Measurements from ENCODE around the gene CCDC78. TPM values are rescaled to one million over a fixed set of nuclear protein-coding genes. Genes with fewer than 3 reads are reported as not detected.

CCDC78 gene
- total and polyA plus RNA-seq, 2 experiments from 2014 or later: 10.5 to 12.6 TPM

DNA sequence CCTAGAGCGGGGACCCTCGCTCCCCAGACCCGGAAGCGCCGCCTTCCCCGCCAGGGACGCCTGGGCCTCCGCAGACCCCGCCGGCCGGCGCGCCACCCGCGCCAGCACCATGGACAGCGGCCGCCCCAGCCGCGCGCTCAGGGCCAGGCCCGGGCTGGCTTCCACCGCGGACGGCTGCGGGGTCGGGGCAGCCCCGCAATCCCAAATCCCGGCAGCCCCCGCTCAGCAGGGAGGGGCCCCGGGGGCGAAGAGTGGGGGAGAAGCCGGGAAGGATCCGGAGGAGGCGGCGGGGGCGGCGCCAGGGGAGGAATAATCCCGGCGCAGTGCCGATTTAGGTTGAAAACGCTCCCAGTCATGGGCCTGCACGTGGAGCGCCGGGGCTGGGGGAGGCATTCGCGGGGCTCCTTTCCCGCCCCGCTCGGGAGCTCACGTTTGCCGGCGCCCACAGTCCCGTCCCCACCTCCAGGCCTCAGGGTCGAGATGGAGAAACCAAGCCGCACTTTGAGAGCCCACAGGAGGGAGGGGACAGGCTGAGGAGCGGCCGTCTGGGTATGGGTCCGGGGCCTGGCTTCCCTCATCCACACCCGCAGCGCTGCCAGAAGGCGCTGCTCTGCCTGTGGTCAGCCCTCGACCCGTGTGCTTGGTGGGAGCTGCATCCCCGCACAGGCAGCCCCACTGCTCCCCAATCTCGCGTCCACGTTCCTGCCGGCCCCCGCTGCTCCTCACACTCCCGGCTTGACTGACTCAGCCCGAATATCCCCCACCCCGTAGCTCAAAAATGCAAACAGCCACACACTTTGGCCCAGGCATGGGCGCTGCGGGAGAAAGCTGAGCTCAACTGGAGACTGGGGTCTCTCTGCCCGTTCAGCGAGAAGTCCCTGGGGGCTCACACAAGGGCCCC, 25.3 kb downstream of the CCDC78 start (continued):
- TF ChIP-seq, protein P1, sequence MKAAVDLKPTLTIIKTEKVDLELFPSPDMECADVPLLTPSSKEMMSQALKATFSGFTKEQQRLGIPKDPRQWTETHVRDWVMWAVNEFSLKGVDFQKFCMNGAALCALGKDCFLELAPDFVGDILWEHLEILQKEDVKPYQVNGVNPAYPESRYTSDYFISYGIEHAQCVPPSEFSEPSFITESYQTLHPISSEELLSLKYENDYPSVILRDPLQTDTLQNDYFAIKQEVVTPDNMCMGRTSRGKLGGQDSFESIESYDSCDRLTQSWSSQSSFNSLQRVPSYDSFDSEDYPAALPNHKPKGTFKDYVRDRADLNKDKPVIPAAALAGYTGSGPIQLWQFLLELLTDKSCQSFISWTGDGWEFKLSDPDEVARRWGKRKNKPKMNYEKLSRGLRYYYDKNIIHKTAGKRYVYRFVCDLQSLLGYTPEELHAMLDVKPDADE (IDR thresholded peaks at IDR 0.05): no peak
- TF ChIP-seq STAT1 (IDR thresholded peaks at IDR 0.05; ENCODE audit: unreplicated experiment) (no peak), EZH2 (IDR thresholded peaks at IDR 0.05; ENCODE audit: low read depth, unreplicated experiment) (peak; percentile 39)

DNA sequence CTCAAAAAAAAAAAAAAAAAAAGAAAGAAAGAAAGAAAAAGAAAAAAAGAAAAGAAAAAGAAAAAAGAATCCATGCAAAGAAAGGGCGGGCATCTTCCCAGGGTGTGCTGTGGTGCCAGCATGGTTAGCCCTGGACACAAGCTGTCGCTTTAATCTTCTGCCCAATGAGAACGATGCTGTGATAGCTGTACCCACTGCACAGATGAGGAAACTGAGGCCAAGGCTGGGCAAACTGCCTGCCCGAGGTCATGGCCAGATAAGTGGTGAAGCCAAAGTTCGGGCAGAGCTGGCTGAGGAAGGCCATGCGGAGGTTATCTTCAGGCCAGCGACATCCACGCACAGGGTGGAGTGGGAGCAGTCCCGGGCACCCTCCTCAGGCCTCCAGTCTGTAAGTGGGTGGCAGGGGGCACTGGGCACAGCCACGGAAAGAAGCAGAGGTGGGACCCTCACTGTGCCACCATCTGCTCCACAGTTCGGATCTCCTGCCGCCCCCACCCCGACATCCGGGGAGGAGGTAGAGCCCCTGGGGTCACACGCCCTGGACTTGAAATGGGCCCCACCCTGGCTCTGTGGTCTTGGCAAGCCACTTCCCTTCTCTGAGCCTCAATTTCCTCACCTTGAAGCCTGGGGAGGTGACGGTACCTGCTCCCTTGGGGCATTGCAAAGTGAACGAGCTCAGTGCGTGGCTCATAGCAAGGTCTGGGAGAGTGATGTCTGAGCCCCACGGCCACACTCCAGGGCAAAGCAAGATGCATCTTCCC, 27.2 kb downstream of the CCDC78 start:
- no peak overlapping the region for H3K27ac Mint-ChIP-seq
- no peaks in the 10 kb centered on the region for H3K79me2 ChIP-seq (replicated peaks; ENCODE audit: insufficient read depth)
- H4K20me1 ChIP-seq (replicated peaks; ENCODE audit: insufficient read depth): no peaks in the 10 kb centered on the region; the same call in 1 of the 2 replicates
- H3K4me2 ChIP-seq: no peak overlapping the region
- no peaks in the 10 kb centered on the region for H3K9me2 ChIP-seq (ENCODE audit: insufficient read depth)
- no peak overlapping the region for H3K4me3 ChIP-seq
- H3K9me3 Mint-ChIP-seq: no peaks in the 10 kb centered on the region; the same call in 2 of the 3 replicates
- H3K4me3 Mint-ChIP-seq: no peak overlapping the region
- H2AFZ ChIP-seq: no peak overlapping the region
- H3K36me3 Mint-ChIP-seq (ENCODE audit: low read depth): no peaks in the 10 kb centered on the region
- H3K36me3 ChIP-seq (ENCODE audit: insufficient read depth): no peaks in the 10 kb centered on the region
- H3K27ac ChIP-seq (ENCODE audit: low read depth): no peak overlapping the region
- no peaks in the 10 kb centered on the region; the same call in 1 of the 2 replicates for H3K4me1 ChIP-seq (ENCODE audit: insufficient read depth)
- peaks cover 72% of the 10 kb centered on the region for H3K27me3 Mint-ChIP-seq (ENCODE audit: insufficient read depth, low read depth, poor library complexity)
- DNase-seq (ENCODE audit: low spot score) (no peak), ATAC-seq (no peak)
- H3K4me1 Mint-ChIP-seq: peaks cover 3% of the 10 kb centered on the region; the same call in 1 of the 3 replicates
- no peaks in the 10 kb centered on the region for H3F3A ChIP-seq (replicated peaks; ENCODE audit: low read depth)
- peaks cover 87% of the 10 kb centered on the region for H3K27me3 ChIP-seq (ENCODE audit: insufficient read depth)
- TF ChIP-seq ZNF331 (CRISPR knock-in tag; IDR thresholded peaks at IDR 0.05; ENCODE audit: low read depth): no peak
- TF ChIP-seq CREB1 (CRISPR knock-in tag; IDR thresholded peaks at IDR 0.05; ENCODE audit: low read depth): no peak
- TF ChIP-seq STAT1 (IDR thresholded peaks at IDR 0.05; ENCODE audit: unreplicated experiment): no peak
- TF ChIP-seq, protein P2, sequence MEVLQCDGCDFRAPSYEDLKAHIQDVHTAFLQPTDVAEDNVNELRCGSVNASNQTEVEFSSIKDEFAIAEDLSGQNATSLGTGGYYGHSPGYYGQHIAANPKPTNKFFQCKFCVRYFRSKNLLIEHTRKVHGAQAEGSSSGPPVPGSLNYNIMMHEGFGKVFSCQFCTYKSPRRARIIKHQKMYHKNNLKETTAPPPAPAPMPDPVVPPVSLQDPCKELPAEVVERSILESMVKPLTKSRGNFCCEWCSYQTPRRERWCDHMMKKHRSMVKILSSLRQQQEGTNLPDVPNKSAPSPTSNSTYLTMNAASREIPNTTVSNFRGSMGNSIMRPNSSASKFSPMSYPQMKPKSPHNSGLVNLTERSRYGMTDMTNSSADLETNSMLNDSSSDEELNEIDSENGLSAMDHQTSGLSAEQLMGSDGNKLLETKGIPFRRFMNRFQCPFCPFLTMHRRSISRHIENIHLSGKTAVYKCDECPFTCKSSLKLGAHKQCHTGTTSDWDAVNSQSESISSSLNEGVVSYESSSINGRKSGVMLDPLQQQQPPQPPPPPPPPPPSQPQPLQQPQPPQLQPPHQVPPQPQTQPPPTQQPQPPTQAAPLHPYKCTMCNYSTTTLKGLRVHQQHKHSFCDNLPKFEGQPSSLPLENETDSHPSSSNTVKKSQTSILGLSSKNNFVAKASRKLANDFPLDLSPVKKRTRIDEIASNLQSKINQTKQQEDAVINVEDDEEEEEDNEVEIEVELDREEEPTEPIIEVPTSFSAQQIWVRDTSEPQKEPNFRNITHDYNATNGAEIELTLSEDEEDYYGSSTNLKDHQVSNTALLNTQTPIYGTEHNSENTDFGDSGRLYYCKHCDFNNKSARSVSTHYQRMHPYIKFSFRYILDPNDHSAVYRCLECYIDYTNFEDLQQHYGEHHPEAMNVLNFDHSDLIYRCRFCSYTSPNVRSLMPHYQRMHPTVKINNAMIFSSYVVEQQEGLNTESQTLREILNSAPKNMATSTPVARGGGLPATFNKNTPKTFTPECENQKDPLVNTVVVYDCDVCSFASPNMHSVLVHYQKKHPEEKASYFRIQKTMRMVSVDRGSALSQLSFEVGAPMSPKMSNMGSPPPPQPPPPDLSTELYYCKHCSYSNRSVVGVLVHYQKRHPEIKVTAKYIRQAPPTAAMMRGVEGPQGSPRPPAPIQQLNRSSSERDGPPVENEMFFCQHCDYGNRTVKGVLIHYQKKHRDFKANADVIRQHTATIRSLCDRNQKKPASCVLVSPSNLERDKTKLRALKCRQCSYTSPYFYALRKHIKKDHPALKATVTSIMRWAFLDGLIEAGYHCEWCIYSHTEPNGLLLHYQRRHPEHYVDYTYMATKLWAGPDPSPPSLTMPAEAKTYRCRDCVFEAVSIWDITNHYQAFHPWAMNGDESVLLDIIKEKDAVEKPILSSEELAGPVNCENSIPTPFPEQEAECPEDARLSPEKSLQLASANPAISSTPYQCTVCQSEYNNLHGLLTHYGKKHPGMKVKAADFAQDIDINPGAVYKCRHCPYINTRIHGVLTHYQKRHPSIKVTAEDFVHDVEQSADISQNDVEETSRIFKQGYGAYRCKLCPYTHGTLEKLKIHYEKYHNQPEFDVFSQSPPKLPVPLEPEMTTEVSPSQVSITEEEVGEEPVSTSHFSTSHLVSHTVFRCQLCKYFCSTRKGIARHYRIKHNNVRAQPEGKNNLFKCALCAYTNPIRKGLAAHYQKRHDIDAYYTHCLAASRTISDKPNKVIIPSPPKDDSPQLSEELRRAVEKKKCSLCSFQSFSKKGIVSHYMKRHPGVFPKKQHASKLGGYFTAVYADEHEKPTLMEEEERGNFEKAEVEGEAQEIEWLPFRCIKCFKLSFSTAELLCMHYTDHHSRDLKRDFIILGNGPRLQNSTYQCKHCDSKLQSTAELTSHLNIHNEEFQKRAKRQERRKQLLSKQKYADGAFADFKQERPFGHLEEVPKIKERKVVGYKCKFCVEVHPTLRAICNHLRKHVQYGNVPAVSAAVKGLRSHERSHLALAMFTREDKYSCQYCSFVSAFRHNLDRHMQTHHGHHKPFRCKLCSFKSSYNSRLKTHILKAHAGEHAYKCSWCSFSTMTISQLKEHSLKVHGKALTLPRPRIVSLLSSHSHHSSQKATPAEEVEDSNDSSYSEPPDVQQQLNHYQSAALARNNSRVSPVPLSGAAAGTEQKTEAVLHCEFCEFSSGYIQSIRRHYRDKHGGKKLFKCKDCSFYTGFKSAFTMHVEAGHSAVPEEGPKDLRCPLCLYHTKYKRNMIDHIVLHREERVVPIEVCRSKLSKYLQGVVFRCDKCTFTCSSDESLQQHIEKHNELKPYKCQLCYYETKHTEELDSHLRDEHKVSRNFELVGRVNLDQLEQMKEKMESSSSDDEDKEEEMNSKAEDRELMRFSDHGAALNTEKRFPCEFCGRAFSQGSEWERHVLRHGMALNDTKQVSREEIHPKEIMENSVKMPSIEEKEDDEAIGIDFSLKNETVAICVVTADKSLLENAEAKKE (CRISPR knock-in tag; IDR thresholded peaks at IDR 0.05): no peak
- TF ChIP-seq ZNF114 (CRISPR knock-in tag; IDR thresholded peaks at IDR 0.05): no peak
- TF ChIP-seq NANOG (IDR thresholded peaks at IDR 0.05; ENCODE audit: borderline replicate concordance): no peak
- TF ChIP-seq EZH2 (IDR thresholded peaks at IDR 0.05; ENCODE audit: low read depth, unreplicated experiment): no peak
- TF ChIP-seq, protein P3, sequence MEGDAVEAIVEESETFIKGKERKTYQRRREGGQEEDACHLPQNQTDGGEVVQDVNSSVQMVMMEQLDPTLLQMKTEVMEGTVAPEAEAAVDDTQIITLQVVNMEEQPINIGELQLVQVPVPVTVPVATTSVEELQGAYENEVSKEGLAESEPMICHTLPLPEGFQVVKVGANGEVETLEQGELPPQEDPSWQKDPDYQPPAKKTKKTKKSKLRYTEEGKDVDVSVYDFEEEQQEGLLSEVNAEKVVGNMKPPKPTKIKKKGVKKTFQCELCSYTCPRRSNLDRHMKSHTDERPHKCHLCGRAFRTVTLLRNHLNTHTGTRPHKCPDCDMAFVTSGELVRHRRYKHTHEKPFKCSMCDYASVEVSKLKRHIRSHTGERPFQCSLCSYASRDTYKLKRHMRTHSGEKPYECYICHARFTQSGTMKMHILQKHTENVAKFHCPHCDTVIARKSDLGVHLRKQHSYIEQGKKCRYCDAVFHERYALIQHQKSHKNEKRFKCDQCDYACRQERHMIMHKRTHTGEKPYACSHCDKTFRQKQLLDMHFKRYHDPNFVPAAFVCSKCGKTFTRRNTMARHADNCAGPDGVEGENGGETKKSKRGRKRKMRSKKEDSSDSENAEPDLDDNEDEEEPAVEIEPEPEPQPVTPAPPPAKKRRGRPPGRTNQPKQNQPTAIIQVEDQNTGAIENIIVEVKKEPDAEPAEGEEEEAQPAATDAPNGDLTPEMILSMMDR (conservative IDR thresholded peaks at IDR 0.05; ENCODE audit: low read depth in 2 of 2): no peak
- no peak for TF ChIP-seq POLR2AphosphoS5 (IDR thresholded peaks at IDR 0.05; ENCODE audit: low read depth)

Measured in GM23338 (cell line).